Activated naive CD8-positive, alpha-beta T cell treated with anti-CD3 and anti-CD28 coated beads for 36 hours (primary cell): Measurements from ENCODE around the gene WTAP. TPM values are rescaled to one million over a fixed set of nuclear protein-coding genes. Genes with fewer than 3 reads are reported as not detected.
"Not testable (repeated sequence)": the region's sequence is repeated elsewhere in the genome, so short reads cannot be mapped to it uniquely, and the experiment has no call there.

Experiments used
- DNase-seq: peaks from one replicate; pipeline ENCODE4 v3.0.0; 2021
- H3K27ac Mint-ChIP-seq: one replicate; pipeline ENCODE4 v1.8.0; 2022; ENCODE audit warnings: mild to moderate bottlenecking, moderate library complexity, mixed read lengths
- H3K27me3 Mint-ChIP-seq: one replicate; pipeline ENCODE4 v1.8.0; 2022; ENCODE audit warnings: mild to moderate bottlenecking, mixed read lengths
- H3K36me3 Mint-ChIP-seq: one replicate; pipeline ENCODE4 v1.8.0; 2021; ENCODE audit warnings: mild to moderate bottlenecking, mixed read lengths
- H3K4me1 Mint-ChIP-seq: one replicate; pipeline ENCODE4 v1.8.0; 2021; ENCODE audit warnings: mixed read lengths
- H3K4me3 Mint-ChIP-seq: one replicate; pipeline ENCODE4 v1.8.0; 2022; ENCODE audit warnings: mild to moderate bottlenecking, moderate library complexity, mixed read lengths
- H3K9me3 Mint-ChIP-seq: one replicate; pipeline ENCODE4 v1.8.0; 2022; ENCODE audit warnings: mixed read lengths
- total RNA-seq, 2 experiments: library from RNA; stranded (reverse); gene quantifications; one replicate each; pipeline ENCODE4 v1.2.3, GENCODE V29; 2021

WTAP gene
- total RNA-seq, 2 experiments from 2014 or later: 98.3 to 101 TPM

- Mint-ChIP-seq H3K9me3 (no peaks in the 10 kb centered on the region), H3K4me3 (peak within 1 kb of the TSS; percentile 90), H3K27me3 (no peaks in the 10 kb centered on the region), H3K4me1 (peaks cover 52% of the 10 kb centered on the region), H3K27ac (peak within 1 kb of the TSS; percentile 95), H3K36me3 (peaks cover 52% of the 10 kb centered on the region)
- DNase-seq: peak; percentile 97
These were observed 62.3 kb downstream of the WTAP start, which contains the start of gene TCP1 for GRCh38 chr6:159789377-159790148. TCP1 (minus strand) TSS chr6:159789602; CDS start chr6:159789468, 134 bp downstream.

- H3K36me3 Mint-ChIP-seq: peaks cover 48% of the 10 kb centered on the region
These were observed 63.0 kb downstream of the WTAP start, which contains the start of gene MRPL18 for GRCh38 chr6:159790149-159790955. MRPL18 (plus strand) TSS chr6:159790467; CDS start chr6:159790588, 121 bp downstream.

DNA sequence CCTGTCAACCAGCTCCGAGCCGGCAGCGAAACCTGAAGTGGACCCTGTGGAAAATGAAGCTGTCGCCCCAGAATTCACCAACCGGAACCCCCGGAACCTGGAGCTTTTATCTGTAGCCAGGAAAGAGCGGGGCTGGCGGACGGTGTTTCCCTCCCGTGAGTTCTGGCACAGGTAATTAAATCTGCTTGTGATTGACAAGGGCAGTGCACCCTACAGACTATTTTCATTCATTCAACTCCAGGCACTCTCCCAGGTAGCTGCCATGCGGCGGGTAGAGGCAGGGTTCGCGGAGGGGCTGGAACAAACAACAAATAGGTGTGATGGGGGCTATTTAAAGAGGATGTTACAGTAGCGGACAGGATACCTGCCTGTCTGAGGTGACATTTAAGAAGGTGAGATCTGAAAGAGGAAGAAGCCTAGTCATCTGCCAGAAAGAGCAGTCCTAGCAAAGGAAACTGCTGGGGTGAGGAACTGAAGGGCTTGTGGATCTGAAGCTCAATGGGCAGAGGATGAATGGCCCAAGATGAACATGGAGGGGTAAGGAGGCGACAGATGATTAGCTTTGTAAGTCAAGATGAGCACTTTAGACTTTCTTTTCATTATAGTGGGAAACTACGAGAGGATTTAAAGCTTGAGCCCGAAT is 63.8 kb downstream of the WTAP start:
- peak; percentile 25 for DNase-seq
- H3K4me1 Mint-ChIP-seq: peaks cover 47% of the 10 kb centered on the region

More at GRCh38 chr6:159790149-159790955, 63.0 kb downstream of the WTAP start, which contains the start of gene MRPL18:
- DNase-seq: peak; percentile 89
- H3K27me3 Mint-ChIP-seq: no peaks in the 10 kb centered on the region
- H3K4me3 Mint-ChIP-seq: peak within 1 kb of the TSS; percentile 90
- peaks cover 49% of the 10 kb centered on the region for H3K4me1 Mint-ChIP-seq
- peak within 1 kb of the TSS; percentile 95 for H3K27ac Mint-ChIP-seq
- no peaks in the 10 kb centered on the region for H3K9me3 Mint-ChIP-seq

DNA sequence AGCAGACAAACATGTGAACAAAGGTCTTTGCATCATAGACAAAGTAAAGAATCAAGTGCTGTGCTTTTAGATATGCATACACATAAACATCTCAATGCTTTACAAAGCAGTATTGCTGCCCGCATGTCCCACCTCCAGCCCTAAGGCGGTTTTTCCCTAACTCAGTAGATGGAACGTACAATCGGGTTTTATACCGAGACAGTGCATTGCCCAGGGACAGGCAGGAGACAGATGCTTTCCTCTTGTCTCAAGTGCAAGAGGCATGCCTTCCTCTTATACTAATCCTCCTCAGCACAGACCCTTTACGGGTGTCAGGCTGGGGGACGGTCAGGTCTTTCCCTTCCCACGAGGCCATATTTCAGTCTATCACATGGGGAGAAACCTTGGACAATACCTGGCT is 67.7 kb downstream of the WTAP start:
- H3K9me3 Mint-ChIP-seq, H3K27me3 Mint-ChIP-seq, DNase-seq, H3K4me3 Mint-ChIP-seq: not testable (repeated sequence)
- H3K36me3 Mint-ChIP-seq: peaks cover 37% of the 10 kb centered on the region
- peak overlapping the region; percentile 35 for H3K27ac Mint-ChIP-seq
- H3K4me1 Mint-ChIP-seq: peaks cover 52% of the 10 kb centered on the region

More for the DNA sequence above, 63.8 kb downstream of the WTAP start:
- Mint-ChIP-seq H3K27me3 (no peaks in the 10 kb centered on the region), H3K27ac (peak overlapping the region; percentile 95), H3K9me3 (no peaks in the 10 kb centered on the region), H3K36me3 (peaks cover 43% of the 10 kb centered on the region), H3K4me3 (peak overlapping the region; percentile 90)

GRCh38 chr6:159797554-159797953 is 70.2 kb downstream of the WTAP start:
- Mint-ChIP-seq H3K9me3 (no peaks in the 10 kb centered on the region), H3K4me1 (peaks cover 40% of the 10 kb centered on the region), H3K36me3 (peaks cover 22% of the 10 kb centered on the region), H3K27me3 (no peaks in the 10 kb centered on the region), H3K27ac (peak overlapping the region; percentile 34), H3K4me3 (no peak overlapping the region)
- DNase-seq: no peak

DNA sequence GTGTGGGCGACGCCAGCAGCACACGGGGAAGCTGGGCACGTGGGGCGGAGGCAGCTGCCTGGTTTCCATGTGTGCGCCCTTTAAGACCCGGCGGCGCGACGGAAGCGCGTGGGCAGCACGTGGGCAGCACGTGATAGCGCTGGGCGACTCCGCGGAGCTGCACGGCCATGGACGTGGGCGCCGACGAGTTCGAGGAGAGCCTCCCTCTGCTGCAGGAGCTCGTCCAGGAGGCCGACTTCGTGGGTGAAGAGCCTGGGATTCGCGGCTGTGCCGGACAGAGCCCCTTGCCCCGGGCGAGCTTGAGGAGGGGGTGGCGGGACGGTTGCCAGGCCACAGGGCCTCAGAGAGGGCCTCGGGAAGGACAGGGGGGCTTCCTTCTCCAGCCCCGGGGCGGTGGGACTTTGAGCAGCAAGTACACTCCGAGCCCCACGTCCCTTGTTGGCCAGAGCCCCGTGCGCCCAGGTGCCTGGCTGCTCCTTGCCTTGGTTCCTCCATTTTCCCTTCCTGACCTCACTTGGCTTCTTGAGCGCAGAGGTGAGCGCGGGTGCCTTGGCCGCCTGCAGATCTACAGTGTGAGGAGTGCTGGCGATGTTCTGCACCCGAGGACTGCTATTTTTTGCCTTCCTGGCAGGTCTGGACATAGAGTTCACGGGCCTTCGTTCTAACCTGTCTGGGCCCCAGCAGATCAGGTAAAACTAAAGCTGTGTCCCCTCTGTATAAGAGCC is 73.0 kb downstream of the WTAP start, which contains the start of gene PNLDC1:
TSS of gene PNLDC1 (plus strand) at position 136 of the 725 bp plus-strand sequence. CDS start at position 168, 32 bp downstream.
- no peaks in the 10 kb centered on the region for H3K9me3 Mint-ChIP-seq
- H3K4me1 Mint-ChIP-seq: peaks cover 24% of the 10 kb centered on the region

GRCh38 chr6:159801935-159802334 is 74.6 kb downstream of the WTAP start:
- Mint-ChIP-seq H3K4me3 (no peak overlapping the region), H3K4me1 (peaks cover 17% of the 10 kb centered on the region), H3K27me3 (no peaks in the 10 kb centered on the region), H3K27ac (no peak overlapping the region), H3K9me3 (no peaks in the 10 kb centered on the region), H3K36me3 (peaks cover 15% of the 10 kb centered on the region)
- DNase-seq: no peak

More for the DNA sequence above, 73.0 kb downstream of the WTAP start, which contains the start of gene PNLDC1:
- Mint-ChIP-seq H3K4me3 (no peak within 1 kb of the TSS), H3K27me3 (no peaks in the 10 kb centered on the region), H3K36me3 (peaks cover 17% of the 10 kb centered on the region), H3K27ac (peak within 1 kb of the TSS; percentile 21)
- DNase-seq: no peak

- Mint-ChIP-seq H3K4me3 (no peak overlapping the region), H3K27me3 (no peaks in the 10 kb centered on the region), H3K4me1 (peaks cover 1% of the 10 kb centered on the region), H3K27ac (no peak overlapping the region), H3K9me3 (no peaks in the 10 kb centered on the region), H3K36me3 (peaks cover 3% of the 10 kb centered on the region)
- no peak for DNase-seq
These were observed 77.2 kb downstream of the WTAP start for GRCh38 chr6:159804504-159804903.

- Mint-ChIP-seq H3K27me3 (no peaks in the 10 kb centered on the region), H3K9me3 (no peaks in the 10 kb centered on the region), H3K27ac (no peak overlapping the region), H3K36me3 (peaks cover 2% of the 10 kb centered on the region), H3K4me3 (no peak overlapping the region), H3K4me1 (peaks cover 1% of the 10 kb centered on the region)
- DNase-seq: no peak
These were observed 78.2 kb downstream of the WTAP start for GRCh38 chr6:159805440-159806020.

Other genes with a start within 250 kb of the WTAP start
- gene SOD2, start 34.3 kb upstream of the WTAP start, total RNA-seq: 100 to 1,000 TPM; 112 to 122 TPM
- 10 to 100 TPM; 67.8 to 68.4 TPM for gene ACAT2, start 34.5 kb downstream of the WTAP start, total RNA-seq
- 100 to 1,000 TPM; 627 to 631 TPM for gene TCP1, start 62.1 kb downstream of the WTAP start, total RNA-seq
- gene MRPL18, start 63.0 kb downstream of the WTAP start, total RNA-seq: 100 to 1,000 TPM; 106 to 108 TPM
- gene PNLDC1, start 72.8 kb downstream of the WTAP start, total RNA-seq: under 1 TPM in 1 of 2 experiments, not detected in 1; 0.31 TPM
- gene MAS1, start 163.5 kb downstream of the WTAP start, total RNA-seq: not detected
- 10 to 100 TPM; 74.9 to 77.7 TPM for gene IGF2R, start 241.6 kb downstream of the WTAP start, total RNA-seq